GM21619 (cell line): ENCODE measurements around the gene POLR3A.
"Not testable (repeated sequence)": the region's sequence is repeated elsewhere in the genome, so short reads cannot be mapped to it uniquely, and the experiment has no call there.

ENCODE experiments used
- ATAC-seq: cut with Tn5 transposase; IDR thresholded peaks from one replicate; pipeline ENCODE4 v1.9.1; 2021; ENCODE audit not compliant: unreplicated experiment

The POLR3A gene

DNA sequence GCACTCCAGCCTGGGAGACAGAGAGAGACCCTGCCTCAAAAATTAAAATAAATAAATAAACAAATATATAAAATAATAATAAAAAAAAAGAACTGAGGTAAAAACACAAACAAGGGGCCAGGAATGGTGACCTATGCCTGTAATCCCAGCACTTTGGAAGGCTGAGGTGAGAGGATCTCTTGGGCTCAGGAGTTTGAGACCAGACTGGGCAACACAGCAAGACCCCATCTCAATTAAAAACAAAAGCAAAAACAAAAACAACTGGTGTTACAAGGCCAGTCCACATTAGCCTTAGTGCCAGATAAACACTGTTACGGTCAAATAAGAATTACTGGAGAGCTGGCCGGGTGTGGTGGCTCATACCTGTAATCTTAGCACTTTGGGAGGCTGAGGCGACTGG, 5.6 kb downstream of the POLR3A start:
- no peak for ATAC-seq

DNA sequence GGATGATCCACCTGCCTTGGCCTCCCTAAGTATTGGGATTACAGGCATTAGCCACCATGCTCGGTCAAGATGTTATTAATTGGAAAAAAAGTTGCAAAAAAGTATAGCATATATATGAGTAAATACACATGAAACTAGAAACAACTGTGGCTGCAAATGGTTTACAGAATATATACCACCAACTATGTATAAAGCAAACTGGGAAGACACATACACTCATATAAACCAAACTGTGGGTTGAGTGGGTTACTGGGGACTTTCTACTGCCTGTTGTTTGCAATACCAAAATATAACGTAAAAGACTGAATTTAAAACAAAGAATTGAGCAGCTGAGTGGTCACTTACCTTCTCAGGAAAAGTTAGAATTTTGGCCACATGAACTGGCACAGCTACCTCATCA, 8.1 kb downstream of the POLR3A start:
- ATAC-seq = no peak

DNA sequence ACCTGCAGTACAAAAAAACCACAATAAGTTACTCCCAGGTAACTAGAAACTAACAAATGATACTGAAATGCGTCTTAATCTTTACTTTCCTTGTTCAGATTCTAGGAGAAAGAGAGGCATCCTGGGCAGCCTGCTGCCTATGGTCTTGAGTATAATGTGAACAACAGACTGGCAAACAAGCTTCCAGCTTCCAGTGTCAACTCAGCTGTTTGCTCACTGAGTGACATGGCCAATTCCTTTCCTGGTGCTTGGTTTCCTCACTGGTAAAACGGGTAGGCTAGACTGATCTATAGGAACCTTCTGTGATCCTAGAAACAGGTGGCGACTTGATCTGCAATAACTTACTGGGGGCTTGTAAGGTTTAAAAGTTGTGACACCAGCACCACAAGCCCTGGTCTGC, 10.1 kb downstream of the POLR3A start:
- no peak for ATAC-seq

DNA sequence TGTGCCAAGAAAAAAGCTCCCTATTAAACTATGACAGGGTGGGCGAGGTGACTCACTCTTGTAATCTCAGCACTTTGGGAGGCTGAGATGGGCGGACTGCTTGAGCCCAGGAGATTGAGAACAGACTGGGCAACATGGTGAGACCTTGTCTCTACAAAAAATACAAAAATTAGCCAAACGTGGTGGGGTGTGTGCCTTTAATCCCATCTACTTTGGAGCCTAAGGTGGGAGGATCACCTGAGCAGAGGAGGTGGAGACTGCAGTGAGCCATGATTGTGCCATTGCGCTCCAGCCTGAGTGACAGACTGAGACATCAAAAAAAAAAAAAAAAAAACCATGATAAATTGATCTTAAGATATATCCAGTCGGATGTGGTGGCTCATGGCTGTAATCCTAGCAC, 11.5 kb downstream of the POLR3A start:
- no peak for ATAC-seq

DNA sequence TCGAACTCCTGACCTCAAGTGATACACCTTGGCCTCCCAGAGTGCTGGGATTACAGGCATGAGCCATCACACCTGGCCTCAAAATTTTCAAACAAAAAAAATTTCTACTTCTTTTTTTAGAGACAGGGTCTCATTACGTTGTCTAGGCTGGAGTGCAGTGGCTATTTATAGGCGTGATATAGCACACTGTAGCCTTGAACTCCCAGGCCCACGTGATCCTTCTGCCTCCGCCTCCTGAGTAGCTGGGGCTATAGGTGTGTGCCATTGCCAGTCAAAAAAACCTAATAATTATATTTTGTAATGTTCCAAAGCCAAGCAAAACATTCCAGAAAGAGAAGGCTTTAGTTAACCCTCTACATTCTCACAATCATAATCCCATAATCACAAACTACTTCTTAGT, 13.8 kb downstream of the POLR3A start:
- ATAC-seq = no peak

DNA sequence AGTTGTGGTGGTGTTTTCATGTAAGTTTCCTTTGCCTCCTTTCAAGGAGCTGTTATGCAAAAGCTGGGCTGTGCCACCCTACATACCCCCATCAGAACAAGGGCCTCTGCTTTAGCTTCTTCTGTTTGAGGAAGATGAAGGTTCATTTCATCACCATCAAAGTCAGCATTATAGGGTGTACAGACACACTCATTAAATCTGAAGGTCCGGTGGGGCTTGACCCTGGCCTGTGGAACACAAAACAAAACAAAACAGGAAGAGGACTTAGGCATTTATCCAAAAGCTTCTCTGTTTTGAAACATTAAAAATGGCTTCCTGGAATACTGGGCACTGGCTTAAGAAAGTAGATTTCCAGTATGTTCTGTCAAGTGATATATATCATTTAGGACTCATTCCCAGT, 15.8 kb downstream of the POLR3A start:
- no peak for ATAC-seq

DNA sequence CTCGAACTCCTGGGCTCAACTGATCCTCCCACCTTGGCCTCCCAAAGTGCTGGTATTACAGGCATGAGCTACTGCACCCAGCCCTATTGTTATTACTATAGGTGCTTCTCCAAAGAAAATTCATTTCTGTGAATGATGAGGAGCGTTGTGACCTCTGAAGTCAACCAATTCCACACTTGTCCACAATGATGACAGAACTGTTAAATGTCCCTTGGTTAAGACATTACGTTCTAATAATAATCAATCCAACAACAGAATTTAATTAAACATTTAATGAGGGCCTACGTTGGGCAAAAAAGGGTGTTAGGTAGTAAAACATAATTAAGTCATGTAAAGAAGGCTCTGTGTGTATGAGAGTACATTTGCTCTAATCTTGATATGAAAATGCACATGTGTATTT, 18.2 kb downstream of the POLR3A start:
- no peak for ATAC-seq

DNA sequence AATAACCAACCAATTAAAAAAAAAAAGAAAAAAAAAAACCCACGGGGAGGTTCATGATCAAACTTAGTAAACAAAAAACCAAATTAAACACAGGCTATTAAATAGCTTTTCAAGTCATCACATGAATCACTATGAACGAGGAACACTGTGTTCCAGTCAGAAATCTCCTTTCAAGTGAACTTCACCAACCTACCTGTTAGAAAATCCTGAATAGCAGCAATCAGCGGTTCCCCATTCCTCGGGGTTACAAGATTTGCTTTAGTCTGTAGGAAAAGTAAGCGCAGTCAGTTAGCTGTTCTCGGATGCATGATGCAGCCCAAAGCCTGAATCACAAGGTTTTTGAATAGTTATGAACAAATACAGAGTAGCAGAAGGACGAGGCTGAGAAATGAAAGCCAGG, 19.0 kb downstream of the POLR3A start:
- no peak for ATAC-seq

DNA sequence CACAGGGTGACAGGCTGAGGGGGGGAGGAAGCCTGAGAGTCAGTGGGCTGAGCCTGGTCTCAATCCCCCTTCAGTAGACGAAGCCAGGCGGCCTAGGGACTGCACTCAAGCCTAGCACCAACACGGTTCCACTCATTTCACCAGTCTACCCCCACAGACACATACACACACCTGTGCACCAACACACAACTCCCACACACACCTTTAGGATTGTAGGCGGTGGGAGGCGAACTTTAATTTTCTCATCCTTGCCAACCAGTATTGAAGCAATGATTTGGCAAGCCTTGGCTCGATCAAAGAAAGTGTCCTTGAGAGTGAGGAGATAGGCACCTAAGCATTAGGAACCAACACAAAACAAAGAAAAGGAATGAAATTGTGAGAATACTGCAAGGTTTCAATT, 19.7 kb downstream of the POLR3A start:
- ATAC-seq = no peak

DNA sequence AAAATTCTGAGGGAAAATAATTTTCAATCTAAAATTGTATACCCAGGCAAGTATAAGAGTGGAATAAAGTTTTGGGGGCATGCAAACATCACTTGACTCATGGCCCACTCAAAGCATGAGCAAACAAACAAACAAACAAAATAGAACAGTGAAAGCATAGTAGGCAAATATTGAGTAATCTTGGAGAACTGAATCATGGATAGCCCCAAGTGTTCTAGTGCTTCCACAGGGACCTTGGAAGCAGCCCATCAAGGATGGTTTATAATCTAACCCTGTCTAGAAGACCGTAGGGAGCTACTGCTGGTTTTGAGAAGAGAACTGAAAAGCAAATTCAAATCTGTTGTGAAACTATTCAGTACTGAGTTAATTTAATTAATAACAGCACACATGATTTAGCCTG, 22.1 kb downstream of the POLR3A start:
- no peak for ATAC-seq

DNA sequence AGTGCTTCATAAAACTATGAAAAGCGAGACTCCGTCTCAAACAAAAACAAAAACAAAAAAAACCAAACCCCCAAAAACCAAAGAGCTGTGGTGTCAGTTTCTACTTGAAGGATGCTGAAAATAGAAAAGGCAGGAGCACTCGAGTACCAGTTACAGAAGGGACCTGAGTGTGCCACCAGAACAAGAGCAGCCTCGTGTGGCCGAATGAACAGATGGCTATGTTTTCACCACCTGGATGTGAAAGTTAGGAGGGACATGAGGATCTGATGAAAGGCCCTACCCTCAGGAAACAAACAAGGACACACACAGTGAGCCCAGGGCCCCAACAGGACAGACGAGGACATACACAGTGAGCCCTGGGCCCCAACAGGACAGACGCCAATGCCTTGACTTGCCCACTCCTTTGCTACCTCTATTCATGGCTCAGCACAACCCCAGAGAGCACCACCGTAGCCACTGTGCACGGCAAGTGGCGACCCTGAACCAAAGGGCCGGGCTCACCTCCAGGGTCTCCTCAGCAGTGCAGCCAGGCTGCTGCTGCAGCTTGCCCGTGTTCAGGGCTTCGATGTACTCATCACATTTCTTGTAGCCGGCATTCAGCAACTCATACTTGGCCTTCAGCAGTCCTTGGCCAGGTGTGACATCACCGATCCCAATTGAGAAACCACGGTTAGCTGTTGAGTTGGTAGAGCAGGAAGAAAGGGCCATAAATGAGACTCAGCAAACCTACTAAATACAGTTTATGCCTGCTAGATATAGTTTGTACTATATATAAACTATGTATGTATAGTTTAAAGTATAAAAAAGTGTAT, 24.9 kb downstream of the POLR3A start:
- no peak for ATAC-seq

DNA sequence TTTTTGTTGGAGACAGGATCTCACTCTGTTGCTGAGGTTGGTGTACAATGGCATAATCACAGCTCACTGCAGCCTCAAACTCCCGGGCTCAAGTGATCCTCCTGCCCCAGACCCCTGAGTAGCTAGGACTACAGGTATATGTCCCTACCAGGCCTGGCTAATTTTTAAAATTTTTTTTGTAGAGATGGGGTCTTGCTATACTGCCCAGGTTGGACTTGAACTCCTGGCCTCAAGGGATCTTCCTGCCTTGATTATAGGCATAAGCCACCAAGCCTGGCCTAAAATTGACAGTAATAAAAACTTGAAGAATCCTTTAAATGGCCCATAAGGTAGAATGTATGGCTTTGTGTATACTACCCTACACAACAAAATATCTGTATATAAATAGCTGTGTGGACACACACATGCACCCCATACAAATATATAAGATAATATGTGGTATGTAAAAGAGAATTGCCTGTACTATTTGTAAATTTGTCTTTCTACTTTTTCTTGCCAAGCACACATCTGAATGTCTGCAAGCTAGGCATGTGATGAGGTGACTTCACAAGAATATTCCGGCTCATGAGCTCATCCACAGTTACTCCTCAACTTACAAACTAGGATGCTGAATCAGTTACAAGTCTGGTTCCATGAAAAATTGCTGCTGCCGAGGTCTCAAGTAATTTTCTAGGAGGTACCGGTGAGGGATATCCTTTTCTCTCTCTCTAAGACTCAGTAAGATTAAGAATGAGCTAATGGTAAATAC, 26.6 kb downstream of the POLR3A start:
- no peak for ATAC-seq

DNA sequence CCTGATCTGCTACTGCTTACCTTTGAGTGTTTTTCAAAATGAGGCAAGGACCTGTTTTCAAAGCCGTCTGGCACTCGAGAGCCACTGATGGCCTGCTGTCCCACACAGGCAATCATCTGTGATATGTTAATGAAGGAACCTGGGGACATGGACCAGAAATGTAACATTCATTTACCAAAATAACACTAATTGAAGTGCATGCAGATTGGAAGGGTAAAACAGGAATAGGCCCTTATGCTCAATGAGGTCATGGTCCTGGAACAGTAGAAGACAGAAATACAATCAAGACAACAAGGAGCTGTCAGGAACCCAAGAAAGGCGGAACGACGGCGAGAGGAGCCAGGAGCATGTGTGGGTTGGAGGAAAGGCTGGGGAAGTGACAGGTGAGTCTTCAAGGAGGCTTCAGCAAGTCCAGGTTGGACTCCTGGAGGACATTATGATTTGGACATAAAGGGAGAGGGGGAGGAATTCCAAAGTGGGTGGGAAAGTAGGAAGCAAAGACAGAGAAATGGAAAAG, 28.3 kb downstream of the POLR3A start:
- ATAC-seq = no peak

DNA sequence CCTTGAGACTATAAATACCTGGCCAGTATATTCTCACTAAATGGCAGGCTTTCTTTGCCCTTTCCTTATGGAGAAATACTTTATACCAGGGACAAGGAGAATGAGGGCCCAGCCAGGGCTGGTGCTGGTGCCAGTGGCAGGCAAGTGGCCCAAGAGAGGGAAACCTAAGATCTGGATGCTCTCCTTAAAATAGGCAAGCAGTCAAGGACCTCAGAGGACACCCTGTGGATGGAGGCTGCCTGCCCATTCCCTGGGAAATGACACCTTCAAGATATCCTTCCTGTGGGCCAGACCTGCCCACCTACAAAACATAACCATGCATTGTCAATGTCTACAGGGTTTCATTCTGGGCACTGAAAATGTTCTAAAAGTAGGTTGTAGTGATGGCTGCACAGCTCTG, 29.1 kb downstream of the POLR3A start:
- ATAC-seq = no peak

DNA sequence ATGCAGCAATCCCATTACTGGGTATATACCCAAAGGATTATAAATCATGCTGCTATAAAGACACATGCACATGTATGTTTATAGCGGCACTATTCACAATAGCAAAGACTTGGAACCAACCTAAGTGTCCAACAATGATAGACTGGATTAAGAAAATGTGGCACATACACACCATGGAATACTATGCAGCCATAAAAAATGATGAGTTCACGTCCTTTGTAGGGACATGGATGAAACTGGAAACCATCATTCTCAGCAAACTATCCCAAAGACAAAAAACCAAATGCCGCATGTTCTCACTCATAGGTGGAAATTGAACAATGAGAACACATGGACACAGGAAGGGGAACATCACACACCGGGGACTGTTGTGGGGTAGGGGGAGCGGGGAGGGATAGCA, 30.5 kb downstream of the POLR3A start:
- not testable (repeated sequence) for ATAC-seq

DNA sequence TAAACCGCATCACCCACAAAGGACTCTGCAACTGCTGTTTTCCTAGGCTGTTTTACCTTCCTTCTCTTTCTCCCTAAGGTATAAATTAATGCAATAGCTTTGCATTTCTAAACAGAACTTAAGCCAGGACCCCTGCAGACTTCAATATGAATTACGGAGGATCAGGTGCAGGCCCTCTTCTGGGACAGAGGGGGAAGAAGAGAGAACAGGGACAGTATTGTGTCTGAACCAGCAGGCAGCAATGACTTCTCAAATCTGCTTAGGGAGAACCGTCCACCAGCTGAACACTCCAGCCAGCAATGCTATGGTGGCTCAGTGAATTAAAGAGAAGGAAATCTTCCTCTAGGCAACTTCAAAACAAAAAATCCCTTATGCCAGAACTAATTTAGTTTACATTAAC, 35.7 kb downstream of the POLR3A start:
- no peak for ATAC-seq

DNA sequence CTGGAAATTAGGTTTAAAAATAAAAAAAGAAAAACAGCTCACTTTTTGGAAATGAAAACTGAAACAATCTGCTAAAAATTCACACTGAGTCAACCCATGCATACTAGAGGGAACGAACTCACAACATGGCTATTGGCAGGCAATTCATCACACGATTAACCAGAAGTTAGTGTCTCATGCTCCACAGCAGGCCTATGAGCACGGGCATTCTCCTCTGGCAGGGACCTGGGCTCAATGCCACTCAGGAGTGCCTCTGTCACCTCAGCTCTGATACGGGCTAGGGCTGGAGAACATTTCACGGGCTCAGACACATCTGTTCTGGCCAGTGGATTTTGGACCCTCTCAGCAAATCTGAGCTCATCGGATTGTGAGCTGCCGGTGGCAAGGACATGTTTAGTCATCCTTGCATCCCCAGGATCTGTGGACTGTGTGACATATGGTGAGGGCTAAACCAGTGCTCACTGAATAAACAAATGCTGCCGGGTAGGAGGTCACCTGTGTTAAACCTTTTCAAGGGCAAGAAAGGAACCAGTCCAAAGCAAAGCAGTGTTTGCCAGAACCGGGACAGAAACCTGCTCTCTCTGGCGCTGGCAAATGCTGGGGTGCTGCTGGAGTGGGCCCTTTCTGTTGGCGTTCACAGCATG, 40.1 kb downstream of the POLR3A start:
- ATAC-seq = no peak

DNA sequence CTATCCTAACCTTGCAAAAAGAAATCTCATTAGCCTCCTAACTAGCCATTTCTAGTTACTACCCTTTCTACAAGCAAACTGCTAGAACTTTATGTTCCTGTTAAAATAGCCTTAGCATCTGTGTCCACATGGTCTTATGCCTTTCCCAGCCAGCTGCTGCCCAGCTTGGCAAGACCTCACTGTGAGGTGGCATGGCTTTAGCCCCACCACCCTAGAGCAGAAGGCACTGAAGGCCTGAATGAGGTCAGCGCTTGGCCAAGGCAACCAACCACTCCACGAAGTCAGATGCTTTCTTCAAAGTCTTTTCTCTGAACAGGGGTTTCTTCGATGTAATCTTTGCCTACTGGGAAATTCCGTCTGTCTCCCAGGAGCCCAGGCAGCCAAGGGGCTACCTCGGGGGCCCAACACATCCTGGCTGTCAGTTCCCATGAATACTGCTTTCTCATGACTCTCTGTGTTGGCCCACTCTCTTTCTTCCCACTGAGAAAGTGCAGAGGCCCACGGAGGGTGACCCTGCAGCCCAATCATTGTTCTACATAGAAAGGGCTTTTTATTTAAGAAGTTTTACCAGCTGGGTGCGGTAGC, 41.6 kb downstream of the POLR3A start:
- ATAC-seq = no peak

DNA sequence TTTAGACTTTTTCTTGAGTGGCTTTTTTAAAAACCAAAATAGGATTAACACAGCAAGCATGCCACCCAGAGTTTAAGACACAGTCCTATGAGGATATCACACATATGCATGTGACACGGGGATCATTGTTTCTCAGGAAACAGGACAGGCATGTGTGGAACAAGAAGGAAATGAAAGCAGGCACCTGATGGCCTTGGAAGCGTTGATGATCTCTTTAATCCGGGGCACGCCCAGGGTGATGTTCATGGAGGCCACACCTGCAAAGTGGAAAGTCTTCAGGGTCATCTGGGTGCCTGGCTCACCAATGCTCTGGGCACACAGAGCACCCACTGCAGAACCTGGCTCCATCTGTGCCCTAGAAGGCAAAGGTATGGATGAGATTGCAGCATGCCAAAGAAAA, 44.3 kb downstream of the POLR3A start:
- ATAC-seq = no peak

DNA sequence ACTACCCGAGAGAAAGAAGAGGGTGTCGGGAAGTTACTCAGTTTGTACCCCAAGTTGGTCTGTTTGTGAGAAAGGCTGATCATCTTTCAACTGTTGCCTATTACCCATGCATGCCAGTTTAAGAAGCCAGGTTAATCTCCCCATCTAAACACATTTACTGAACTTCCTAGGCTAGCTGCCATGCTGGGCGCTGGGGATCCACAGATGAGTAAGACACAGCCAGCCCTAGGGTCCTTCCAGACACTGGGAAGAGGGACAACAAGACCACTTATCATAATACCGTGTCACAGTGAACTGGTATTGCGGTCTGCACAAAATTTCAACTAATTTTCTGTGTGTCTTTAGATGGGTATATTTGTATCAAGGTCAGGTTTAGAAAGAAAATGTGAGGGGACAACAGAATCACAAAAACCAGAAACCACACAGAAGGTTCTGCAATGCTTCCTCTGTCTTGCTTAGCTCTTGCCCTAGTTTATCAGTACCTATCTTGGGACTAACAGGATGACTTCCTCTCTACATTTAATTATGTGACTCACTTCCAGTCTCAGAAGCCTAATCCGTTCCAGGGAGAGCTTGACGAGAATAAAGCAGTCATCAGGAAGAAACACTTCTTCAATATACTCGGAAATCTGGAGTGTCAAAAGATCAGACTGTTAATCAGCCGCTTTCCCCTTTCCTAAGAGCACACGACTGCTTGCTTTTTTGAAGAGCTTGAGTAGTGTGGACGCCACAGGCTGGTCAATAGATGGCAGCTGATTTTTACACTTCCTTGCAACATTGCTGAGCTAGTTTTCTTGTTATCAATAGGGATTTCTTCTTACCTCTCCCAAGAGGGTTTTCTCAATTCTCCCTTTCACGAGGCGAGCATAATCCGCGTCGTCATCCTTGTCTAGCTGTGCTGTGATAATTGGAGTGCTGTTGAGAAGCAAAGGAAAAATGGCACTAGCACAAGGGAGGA, 45.7 kb downstream of the POLR3A start:
- ATAC-seq = no peak
